ENCODE data around the gene SGCA. TPM values are rescaled to one million over a fixed set of nuclear protein-coding genes. Genes with fewer than 3 reads are reported as not detected.

Gene SGCA
- total RNA-seq, 2 experiments from 2014 or later: not detected

DNA sequence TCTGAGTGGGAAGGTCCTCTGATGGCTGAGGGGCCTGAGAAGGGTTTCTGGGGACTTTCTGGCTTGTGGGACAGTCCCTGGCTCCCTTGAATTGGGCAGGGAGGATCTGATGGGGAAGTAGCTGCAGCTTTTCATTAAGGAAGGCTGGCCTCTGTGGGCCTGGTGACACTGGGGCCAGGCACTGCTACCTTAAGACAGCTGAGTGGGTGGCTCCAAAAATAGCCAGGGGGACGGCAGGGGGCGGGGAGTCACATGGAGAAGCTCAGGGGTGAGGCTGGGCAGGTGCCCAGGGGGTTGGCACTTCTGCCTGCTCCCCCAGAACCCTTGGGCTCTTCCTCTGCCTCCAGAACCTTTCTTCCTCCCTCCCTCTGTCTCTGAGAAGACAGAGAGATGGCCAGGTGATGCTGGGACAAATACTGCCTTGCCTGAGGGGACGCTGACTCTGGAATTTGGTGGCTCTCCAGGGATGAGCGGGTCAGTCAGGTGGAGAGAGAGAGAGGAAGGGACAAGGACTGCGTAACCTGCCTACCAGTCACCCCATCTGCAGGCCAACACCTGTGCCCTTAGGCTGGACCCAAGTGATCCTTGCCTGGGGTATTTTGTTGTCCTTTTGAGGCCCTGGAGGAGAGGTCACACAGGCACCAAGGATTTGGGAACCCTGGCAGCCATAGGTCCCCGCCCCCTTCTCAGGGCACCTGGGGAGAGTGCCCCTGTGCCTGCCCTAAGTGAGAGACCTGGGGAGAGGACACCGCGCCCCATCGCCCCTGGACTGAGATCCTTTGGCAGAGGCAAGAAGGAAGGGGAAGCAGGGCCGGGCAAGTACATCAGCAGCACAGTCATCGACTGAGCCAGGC lies 1.7 kb upstream of the SGCA start:
- Mint-ChIP-seq H3K27me3 (no peaks in the 10 kb centered on the region), H3K27ac (no peak overlapping the region), H3K9me3 (no peaks in the 10 kb centered on the region), H3K4me3 (no peak overlapping the region), H3K36me3 (ENCODE audit: low read depth) (no peaks in the 10 kb centered on the region), H3K4me1 (ENCODE audit: low read depth) (peaks cover 40% of the 10 kb centered on the region)
- Histone ChIP-seq H3K4me1 (ENCODE audit: insufficient read depth, low read length) (peaks cover 33% of the 10 kb centered on the region), H3K9me3 (ENCODE audit: control insufficient read depth in 1 of 2, insufficient read depth in 1 of 2, low read length in 2 of 2) (no peaks in the 10 kb centered on the region), H3K36me3 (ENCODE audit: insufficient read depth, low read length) (no peaks in the 10 kb centered on the region), H3K4me3 (ENCODE audit: low read length) (no peak overlapping the region), H3K27me3 (ENCODE audit: control insufficient read depth in 1 of 2, insufficient read depth in 2 of 2, low read length in 2 of 2) (no peaks in the 10 kb centered on the region), H3K27ac (ENCODE audit: low read depth in 1 of 2, low read length in 2 of 2) (no peak overlapping the region)
- POLR2A ChIA-PET: interaction anchor here (0.8 to 1.5 kb wide), 2 partner anchors 12 to 25 kb away, joined by 3 to 4 read pairs; no protein-coding TSS in a partner anchor
- CTCF ChIA-PET: no interaction called here
- no peak for TF ChIP-seq CTCF (IDR thresholded peaks at IDR 0.05)
- no peak for ATAC-seq (ENCODE audit: poor library complexity)
- intact Hi-C loops (cut with DNase I, micrococcal nuclease): no loop called here
- no peak for DNase-seq

- Histone ChIP-seq H3K9me3 (ENCODE audit: control insufficient read depth in 1 of 2, insufficient read depth in 1 of 2, low read length in 2 of 2) (no peaks in the 10 kb centered on the region), H3K27me3 (ENCODE audit: control insufficient read depth in 1 of 2, insufficient read depth in 2 of 2, low read length in 2 of 2) (no peaks in the 10 kb centered on the region), H3K36me3 (ENCODE audit: insufficient read depth, low read length) (no peaks in the 10 kb centered on the region), H3K4me1 (ENCODE audit: insufficient read depth, low read length) (peaks cover 39% of the 10 kb centered on the region), H3K27ac (ENCODE audit: low read depth in 1 of 2, low read length in 2 of 2) (no peak overlapping the region), H3K4me3 (ENCODE audit: low read length) (no peak overlapping the region)
- ChIA-PET CTCF (no interaction called here), POLR2A (no interaction called here)
- Mint-ChIP-seq H3K27me3 (no peaks in the 10 kb centered on the region), H3K27ac (no peak overlapping the region), H3K9me3 (no peaks in the 10 kb centered on the region), H3K4me1 (ENCODE audit: low read depth) (peaks cover 44% of the 10 kb centered on the region), H3K36me3 (ENCODE audit: low read depth) (no peaks in the 10 kb centered on the region), H3K4me3 (no peak overlapping the region)
- no peak for TF ChIP-seq CTCF (IDR thresholded peaks at IDR 0.05)
- ATAC-seq (ENCODE audit: poor library complexity) (no peak), DNase-seq (no peak)
- intact Hi-C loops (cut with DNase I, micrococcal nuclease): no loop called here
Measured at GRCh38 chr17:50164697-50164988, 1.2 kb upstream of the SGCA start.

DNA sequence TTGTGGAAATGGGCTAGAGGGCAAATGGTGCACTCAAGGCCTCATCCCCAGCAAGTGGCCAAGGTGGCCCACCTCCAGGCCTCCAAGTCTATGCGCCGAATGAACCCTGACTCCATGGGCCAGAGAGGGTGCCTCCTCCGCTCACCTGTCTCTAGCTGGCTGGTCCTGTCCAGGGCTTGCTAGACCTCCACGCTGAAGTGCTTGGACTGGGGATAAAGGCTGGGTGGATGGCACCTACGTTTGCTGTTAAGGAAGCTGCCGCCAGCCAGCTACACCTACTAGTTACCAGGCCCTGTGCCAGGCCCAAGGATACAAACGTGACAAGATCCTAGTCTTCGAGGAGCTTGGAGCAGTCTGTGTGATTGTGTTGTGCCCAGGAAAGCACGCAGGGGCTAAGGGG lies 739 bp upstream of the SGCA start:
- no peak overlapping the region for H3K4me3 Mint-ChIP-seq
- POLR2A ChIA-PET: no interaction called here
- DNase-seq: no peak

More for the DNA sequence above, 739 bp upstream of the SGCA start:
- Mint-ChIP-seq H3K36me3 (ENCODE audit: low read depth) (no peaks in the 10 kb centered on the region), H3K4me1 (ENCODE audit: low read depth) (peaks cover 40% of the 10 kb centered on the region), H3K27ac (no peak overlapping the region), H3K27me3 (no peaks in the 10 kb centered on the region), H3K9me3 (no peaks in the 10 kb centered on the region)
- CTCF ChIA-PET: no interaction called here
- no peak for TF ChIP-seq CTCF (IDR thresholded peaks at IDR 0.05)
- ATAC-seq (ENCODE audit: poor library complexity): no peak
- no peaks in the 10 kb centered on the region for H3K27me3 ChIP-seq (ENCODE audit: control insufficient read depth in 1 of 2, insufficient read depth in 2 of 2, low read length in 2 of 2)
- H3K4me1 ChIP-seq (ENCODE audit: insufficient read depth, low read length): peaks cover 39% of the 10 kb centered on the region
- no peak overlapping the region for H3K27ac ChIP-seq (ENCODE audit: low read depth in 1 of 2, low read length in 2 of 2)
- H3K4me3 ChIP-seq (ENCODE audit: low read length): no peak overlapping the region
- no peaks in the 10 kb centered on the region for H3K9me3 ChIP-seq (ENCODE audit: control insufficient read depth in 1 of 2, insufficient read depth in 1 of 2, low read length in 2 of 2)
- no peaks in the 10 kb centered on the region for H3K36me3 ChIP-seq (ENCODE audit: insufficient read depth, low read length)
- intact Hi-C loops (cut with DNase I, micrococcal nuclease): loop anchor here in 1 of 2 experiments (5.0 kb wide), 1 partner anchor 33 kb away; the partner anchor contains the start of gene SAMD14

All from CD4-positive, alpha-beta T cell (primary cell).